ENCODE results near the gene STC2. TPM values are rescaled to one million over a fixed set of nuclear protein-coding genes. Genes with fewer than 3 reads are reported as not detected.

STC2 gene
- total and polyA plus RNA-seq, 8 donors: 2.9 to 5.6 (median 5.0) TPM

DNA sequence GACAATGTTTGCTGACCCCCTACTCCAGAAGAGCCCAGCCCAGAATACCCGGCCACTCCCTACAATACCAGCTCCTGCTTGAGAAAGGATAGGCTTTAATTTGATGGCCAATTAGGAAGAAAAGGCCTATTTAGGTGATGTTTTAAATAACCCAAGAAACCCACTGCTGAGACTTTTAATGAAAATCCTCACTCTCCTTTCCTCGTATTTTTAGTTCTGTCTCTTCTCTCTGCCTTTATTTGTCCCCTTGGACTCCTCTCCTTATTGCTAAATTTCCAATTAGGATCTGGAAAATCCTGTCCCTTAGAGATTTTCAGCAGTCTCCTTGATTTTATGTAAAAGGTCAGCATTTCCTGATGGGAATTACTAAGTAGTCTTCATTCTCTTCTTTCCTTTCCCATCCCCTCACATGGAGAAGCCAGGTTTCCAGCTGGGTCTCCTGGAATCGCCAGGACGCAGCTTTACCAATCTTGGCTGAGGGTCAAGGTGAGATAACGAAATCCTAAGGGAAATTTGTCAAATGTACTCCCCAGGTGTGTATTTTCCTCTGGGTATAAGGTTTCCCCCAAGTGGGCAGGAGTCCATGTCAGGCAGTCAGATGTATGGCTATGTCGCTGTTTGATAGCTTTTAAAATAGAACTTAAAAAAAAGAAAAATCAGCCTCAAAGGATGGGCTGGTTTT is 11.7 kb downstream of the STC2 start:
- DNase-seq (no peak), ATAC-seq (no peak)
- H3K4me1 ChIP-seq: no peaks in the 10 kb centered on the region
- peaks cover 0 to 50% of the 10 kb centered on the region in 2 donors for H3K27me3 ChIP-seq
- intact Hi-C loops (cut with DNase I): no loop called here
- H3K9me3 ChIP-seq: no peaks in the 10 kb centered on the region
- no peaks in the 10 kb centered on the region for H3K36me3 ChIP-seq
- peak overlapping the region in 1 of 2 donors; percentile 42 for H3K27ac ChIP-seq
- TF ChIP-seq, protein P1, sequence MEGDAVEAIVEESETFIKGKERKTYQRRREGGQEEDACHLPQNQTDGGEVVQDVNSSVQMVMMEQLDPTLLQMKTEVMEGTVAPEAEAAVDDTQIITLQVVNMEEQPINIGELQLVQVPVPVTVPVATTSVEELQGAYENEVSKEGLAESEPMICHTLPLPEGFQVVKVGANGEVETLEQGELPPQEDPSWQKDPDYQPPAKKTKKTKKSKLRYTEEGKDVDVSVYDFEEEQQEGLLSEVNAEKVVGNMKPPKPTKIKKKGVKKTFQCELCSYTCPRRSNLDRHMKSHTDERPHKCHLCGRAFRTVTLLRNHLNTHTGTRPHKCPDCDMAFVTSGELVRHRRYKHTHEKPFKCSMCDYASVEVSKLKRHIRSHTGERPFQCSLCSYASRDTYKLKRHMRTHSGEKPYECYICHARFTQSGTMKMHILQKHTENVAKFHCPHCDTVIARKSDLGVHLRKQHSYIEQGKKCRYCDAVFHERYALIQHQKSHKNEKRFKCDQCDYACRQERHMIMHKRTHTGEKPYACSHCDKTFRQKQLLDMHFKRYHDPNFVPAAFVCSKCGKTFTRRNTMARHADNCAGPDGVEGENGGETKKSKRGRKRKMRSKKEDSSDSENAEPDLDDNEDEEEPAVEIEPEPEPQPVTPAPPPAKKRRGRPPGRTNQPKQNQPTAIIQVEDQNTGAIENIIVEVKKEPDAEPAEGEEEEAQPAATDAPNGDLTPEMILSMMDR (IDR thresholded peaks at IDR 0.05): no peak
- H3K4me3 ChIP-seq: no peak overlapping the region

DNA sequence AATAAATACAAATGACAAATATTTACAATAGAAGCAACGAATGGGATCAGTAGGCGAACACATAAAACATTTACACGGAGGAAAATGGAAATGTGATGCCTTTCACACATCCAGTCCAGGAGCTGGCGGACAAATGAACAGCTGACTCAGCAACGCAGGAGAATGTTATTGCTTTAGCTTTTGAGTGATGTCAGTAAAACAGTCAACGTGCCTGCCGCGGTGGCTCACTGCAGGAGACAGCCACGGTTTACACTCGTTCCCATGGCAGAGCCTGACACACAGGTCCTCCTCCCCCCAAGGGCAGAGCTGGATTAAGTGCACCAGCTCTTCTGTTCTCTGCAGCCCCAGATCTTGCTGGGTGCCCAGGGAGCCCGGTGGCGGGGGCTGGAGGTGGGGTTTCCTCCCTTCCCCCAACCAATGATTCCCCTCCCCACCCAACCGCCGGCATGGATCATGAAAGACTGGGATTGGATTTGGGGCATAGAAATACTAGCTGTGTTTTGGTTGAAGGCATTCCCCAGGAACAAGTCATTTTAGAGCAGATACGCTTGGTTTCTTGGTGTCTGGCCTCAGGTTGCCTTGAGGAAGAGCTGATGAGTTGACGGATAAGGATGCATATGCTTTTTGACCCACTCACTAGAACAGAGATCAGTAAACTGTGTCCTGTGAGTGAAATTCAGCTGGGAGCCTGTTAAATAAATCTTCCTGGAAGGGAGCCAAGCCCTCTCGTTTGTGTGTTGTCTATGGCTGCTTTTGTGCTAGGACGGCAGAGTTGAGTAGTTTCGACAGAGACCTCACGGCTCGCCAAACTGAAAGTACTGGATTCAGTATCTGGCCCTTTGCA is 12.5 kb downstream of the STC2 start:
- Histone ChIP-seq H3K4me1 (peaks cover 0 to 3% of the 10 kb centered on the region in 2 donors), H3K27ac (peak overlapping the region; percentile 35 to 42), H3K4me3 (no peak overlapping the region), H3K9me3 (no peaks in the 10 kb centered on the region), H3K27me3 (peaks cover 0 to 50% of the 10 kb centered on the region in 2 donors), H3K36me3 (no peaks in the 10 kb centered on the region)
- intact Hi-C loops (cut with DNase I): no loop called here
- DNase-seq (peak in 2 of 4 donors; percentile 81 to 91), ATAC-seq (peak; percentile 44)
- TF ChIP-seq, protein P1 (IDR thresholded peaks at IDR 0.05): no peak

DNA sequence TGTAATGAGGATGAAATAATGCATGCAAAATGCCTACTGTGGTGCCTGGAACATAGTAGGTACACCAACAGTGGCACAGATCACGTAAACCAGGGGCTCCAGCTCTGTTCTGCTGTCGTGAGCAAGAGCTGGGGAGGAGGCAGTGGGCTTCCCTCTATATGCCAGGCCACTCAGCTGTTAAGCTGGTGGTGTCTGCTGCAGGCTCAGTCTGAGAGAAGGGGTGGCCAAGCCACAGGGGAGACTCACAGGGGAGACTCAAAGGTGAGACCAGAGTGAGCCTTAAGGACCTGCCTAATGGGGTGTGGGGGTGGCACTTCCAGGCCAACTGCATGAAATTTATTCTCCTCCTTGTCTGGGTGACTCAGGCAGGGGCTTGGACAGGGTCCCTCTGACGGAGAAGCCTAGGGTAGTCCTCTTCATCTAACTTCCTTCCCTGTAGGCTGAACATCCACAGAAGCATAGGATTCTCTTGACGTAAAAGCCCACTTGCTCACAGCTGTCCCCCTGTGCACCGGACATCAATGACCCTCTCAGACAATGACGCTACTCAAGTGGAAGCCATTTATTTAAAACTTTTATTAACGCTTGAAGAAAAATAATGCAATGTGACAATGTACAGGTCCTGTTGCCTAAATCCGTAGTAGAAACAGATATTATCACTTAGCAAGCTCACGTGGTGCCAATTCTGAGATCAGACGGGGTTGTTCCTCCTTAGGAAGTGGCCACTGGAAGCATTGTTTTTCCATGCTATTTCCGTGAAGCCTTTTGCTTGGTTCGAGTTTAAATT is 13.9 kb downstream of the STC2 start:
- Histone ChIP-seq H3K27ac (peak overlapping the region; percentile 35 to 43), H3K36me3 (no peaks in the 10 kb centered on the region), H3K4me1 (peaks cover 0 to 3% of the 10 kb centered on the region in 2 donors), H3K4me3 (no peak overlapping the region), H3K9me3 (no peaks in the 10 kb centered on the region), H3K27me3 (peaks cover 0 to 44% of the 10 kb centered on the region in 2 donors)
- intact Hi-C loops (cut with DNase I): no loop called here
- TF ChIP-seq, protein P1 (IDR thresholded peaks at IDR 0.05): no peak
- DNase-seq (no peak), ATAC-seq (no peak)

DNA sequence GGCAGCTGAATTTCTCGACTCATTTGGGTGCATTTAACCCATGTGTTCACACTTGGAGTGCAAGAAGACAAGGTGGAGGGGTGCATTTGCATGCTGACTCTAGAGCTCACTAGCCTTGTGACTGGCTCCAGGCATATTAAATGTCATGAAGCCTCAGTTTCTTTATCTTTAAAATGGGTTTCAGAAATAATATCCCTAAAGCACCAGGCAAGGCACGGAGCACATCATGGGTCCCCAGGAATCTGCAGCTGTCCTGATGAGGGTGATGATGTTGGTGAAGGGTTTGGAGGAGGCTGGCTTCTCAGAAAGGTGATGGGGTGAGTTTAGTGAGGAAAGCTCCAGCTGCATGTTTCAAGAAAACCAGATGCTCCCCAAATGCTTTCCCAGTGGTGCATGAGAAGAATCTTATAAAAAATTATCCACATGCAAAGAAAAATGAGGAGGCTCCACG is 14.8 kb downstream of the STC2 start:
- H3K27ac ChIP-seq: no peak overlapping the region
- intact Hi-C loops (cut with DNase I): no loop called here
- TF ChIP-seq, protein P1 (IDR thresholded peaks at IDR 0.05): no peak
- H3K27me3 ChIP-seq: peaks cover 0 to 40% of the 10 kb centered on the region in 2 donors
- H3K36me3 ChIP-seq: no peaks in the 10 kb centered on the region
- H3K4me3 ChIP-seq: no peak overlapping the region
- no peak for DNase-seq
- peaks cover 0 to 3% of the 10 kb centered on the region in 2 donors for H3K4me1 ChIP-seq
- ATAC-seq: no peak
- H3K9me3 ChIP-seq: no peaks in the 10 kb centered on the region
